HEK293T (cell line): ENCODE measurements around the gene ADAMTS9.

Experiments
- CTCF ChIA-PET: fragments of 350-600 bp; formaldehyde crosslinking; extraction: SDS; loops from one replicate; lab custom pipeline; 2021; ENCODE audit warnings: antibody characterized with exemption, inconsistent platforms; lab: Yijun Ruan, JAX
- POLR2A ChIA-PET: fragments of 350-600 bp; formaldehyde crosslinking; extraction: SDS; loops from one replicate; lab custom pipeline; 2020; ENCODE audit warnings: antibody characterized with exemption, inconsistent platforms; lab: Yijun Ruan, JAX
- DNase-seq: peaks from one replicate; pipeline ENCODE4 v3.0.0; 2012; ENCODE audit warnings: mixed read lengths; ENCODE audit errors: extremely low spot score
- ARNT ChIP-seq: fragments of 450-650 bp; IDR thresholded peaks from 2 replicates; pipeline ENCODE4 v1.6.1; 2017; ENCODE audit warnings: mild to moderate bottlenecking
- BHLHE40 ChIP-seq: fragments of 450-650 bp; IDR thresholded peaks from 2 replicates; pipeline ENCODE4 v1.6.1; 2016; ENCODE audit warnings: mild to moderate bottlenecking, moderate library complexity, borderline replicate concordance
- CTBP1 ChIP-seq: fragments of 450-650 bp; IDR thresholded peaks from 2 replicates; pipeline ENCODE4 v1.6.1; 2016; ENCODE audit warnings: borderline replicate concordance
- ELF4 ChIP-seq: fragments of 450-650 bp; IDR thresholded peaks from 2 replicates; pipeline ENCODE4 v1.6.1; 2017; ENCODE audit warnings: antibody characterized with exemption
- FOXA1 ChIP-seq: fragments of 450-650 bp; IDR thresholded peaks from 2 replicates; pipeline ENCODE4 v1.6.1; 2016; ENCODE audit warnings: mild to moderate bottlenecking
- FOXK2 ChIP-seq: fragments of 450-650 bp; IDR thresholded peaks from 2 replicates; pipeline ENCODE4 v1.6.1; 2016; ENCODE audit warnings: mild to moderate bottlenecking
- FOXM1 ChIP-seq: fragments of 450-650 bp; IDR thresholded peaks from 2 replicates; pipeline ENCODE4 v1.6.1; 2017; ENCODE audit warnings: mild to moderate bottlenecking, borderline replicate concordance
- HDGF ChIP-seq: fragments of 450-650 bp; IDR thresholded peaks from 2 replicates; pipeline ENCODE4 v1.6.1; 2017; ENCODE audit warnings: antibody characterized with exemption, borderline replicate concordance
- L3MBTL2 ChIP-seq: fragments of 450-650 bp; conservative IDR thresholded peaks from 2 replicates; pipeline ENCODE4 v1.6.1; 2016; ENCODE audit warnings: mild to moderate bottlenecking
- LEF1 ChIP-seq: fragments of 450-650 bp; IDR thresholded peaks from 2 replicates; pipeline ENCODE4 v1.6.1; 2017; ENCODE audit warnings: mild to moderate bottlenecking, borderline replicate concordance
- NFRKB ChIP-seq: fragments of 450-650 bp; IDR thresholded peaks from 2 replicates; pipeline ENCODE4 v1.6.1; 2016; ENCODE audit warnings: mild to moderate bottlenecking, moderate library complexity
- PKNOX1 ChIP-seq: fragments of 450-650 bp; IDR thresholded peaks from 2 replicates; pipeline ENCODE4 v1.6.1; 2016
- SP1 ChIP-seq: fragments of 450-650 bp; IDR thresholded peaks from 2 replicates; pipeline ENCODE4 v1.6.1; 2017
- SUZ12 ChIP-seq: fragments of 450-650 bp; IDR thresholded peaks from 2 replicates; pipeline ENCODE4 v1.6.1; 2016; ENCODE audit warnings: mild to moderate bottlenecking
- TARDBP ChIP-seq: fragments of 450-650 bp; IDR thresholded peaks from 2 replicates; pipeline ENCODE4 v1.6.1; 2016
- ZNF384 ChIP-seq: fragments of 450-650 bp; IDR thresholded peaks from 2 replicates; pipeline ENCODE4 v1.6.1; 2016

ADAMTS9 gene

DNA sequence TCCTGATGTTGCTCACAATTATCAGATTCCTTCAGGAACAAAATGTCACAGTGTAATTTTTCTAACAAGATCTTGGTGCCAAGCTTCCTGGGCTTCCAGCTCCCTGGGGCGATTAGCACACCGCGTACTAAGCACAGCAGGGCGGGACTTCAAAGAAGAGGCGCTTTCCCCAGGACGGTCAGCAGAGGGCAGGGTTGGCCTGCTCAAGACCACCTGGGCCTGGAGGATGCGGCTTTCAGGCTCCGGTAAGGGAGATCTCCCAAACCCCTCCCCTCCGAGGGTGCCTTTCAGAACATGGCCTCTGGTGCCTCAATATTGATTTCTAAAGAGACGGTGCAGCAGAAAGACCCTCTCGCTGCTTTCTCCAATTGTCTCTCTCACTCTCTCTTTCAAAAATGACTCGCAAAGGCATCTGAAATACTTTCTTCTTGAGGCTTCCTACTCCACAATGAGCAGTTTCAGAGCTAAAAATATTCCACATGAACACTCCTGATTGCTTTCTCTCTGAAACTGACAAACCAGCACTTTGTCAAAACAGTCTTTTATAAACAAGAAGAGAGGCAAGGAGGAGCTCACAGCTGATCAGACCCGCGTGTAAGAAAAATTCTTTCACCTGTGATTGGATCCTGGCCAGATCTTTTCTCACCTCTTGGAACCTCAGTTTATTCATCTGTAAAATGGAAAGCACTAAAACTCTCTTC is 154.0 kb downstream of the ADAMTS9 start:
- DNase-seq = peak; percentile 86
- ChIA-PET CTCF (interaction anchor here (0.5 to 1.7 kb wide), 13 partner anchors 10 to 1198 kb away, joined by 3 to 8 read pairs (median 3); no protein-coding TSS in a partner anchor), POLR2A (interaction anchor here (1.0 kb wide), 1 partner anchor 152 kb away, joined by 3 read pairs; no protein-coding TSS in a partner anchor)
- TF ChIP-seq FOXA1 (no peak), FOXM1 (no peak), ELF4 (no peak), FOXK2 (no peak), PKNOX1 (no peak), SP1 (no peak), ZNF384 (no peak), HDGF (no peak), BHLHE40 (no peak), TARDBP (no peak), L3MBTL2 (no peak), LEF1 (no peak), NFRKB (no peak), CTBP1 (no peak), SUZ12 (no peak), ARNT (no peak)

GRCh38 chr3:64530434-64531049 is 157.3 kb downstream of the ADAMTS9 start:
- peak; percentile 64; the same call in 1 of the 2 replicates for TF ChIP-seq ZNF384
- no peak for TF ChIP-seq FOXM1
- ChIA-PET CTCF (interaction anchor here (0.6 to 2.8 kb wide), 17 partner anchors 12 to 1559 kb away, joined by 3 to 14 read pairs (median 4); no protein-coding TSS in a partner anchor), POLR2A (no interaction called here)
- DNase-seq = peak; percentile 59

DNA sequence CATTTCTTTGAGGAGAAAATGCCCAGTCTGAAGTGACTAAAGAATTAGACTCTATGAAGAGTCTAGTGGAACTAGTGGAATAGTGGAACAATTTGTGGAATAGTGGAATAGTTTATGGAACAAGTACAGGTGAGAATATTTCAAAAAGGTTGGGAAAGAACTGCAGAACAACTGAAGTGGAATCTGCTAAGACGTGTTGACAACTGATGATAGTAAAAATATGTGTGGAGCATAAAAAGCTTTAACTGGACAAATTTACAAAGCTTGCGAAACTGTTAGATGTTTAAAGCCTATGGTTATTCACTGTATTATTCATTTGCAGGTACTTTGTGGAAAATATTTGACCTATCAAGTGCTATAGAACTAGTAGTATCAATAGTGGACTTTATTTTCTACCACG is 164.5 kb downstream of the ADAMTS9 start:
- POLR2A ChIA-PET = no interaction called here
- DNase-seq = no peak
- CTCF ChIA-PET = interaction anchor here (3.0 kb wide), 1 partner anchor 11 kb away, joined by 8 read pairs; no protein-coding TSS in a partner anchor
- no peak for TF ChIP-seq FOXM1
- no peak for TF ChIP-seq HDGF
- no peak for TF ChIP-seq TARDBP
- no peak for TF ChIP-seq L3MBTL2
- no peak for TF ChIP-seq PKNOX1
- no peak for TF ChIP-seq ZNF384
- TF ChIP-seq SUZ12 = no peak
- no peak for TF ChIP-seq FOXK2
- TF ChIP-seq SP1 = no peak
- no peak for TF ChIP-seq CTBP1
- no peak for TF ChIP-seq FOXA1
- no peak for TF ChIP-seq NFRKB
- no peak for TF ChIP-seq ARNT
- no peak for TF ChIP-seq ELF4
- TF ChIP-seq LEF1 = no peak
- TF ChIP-seq BHLHE40 = no peak

- no peak for DNase-seq
- ChIA-PET CTCF (no interaction called here), POLR2A (no interaction called here)
- TF ChIP-seq PKNOX1 (no peak), ELF4 (no peak), BHLHE40 (no peak), ZNF384 (no peak), FOXA1 (no peak), LEF1 (no peak), ARNT (no peak), FOXK2 (no peak), NFRKB (no peak), SP1 (no peak), HDGF (no peak), SUZ12 (no peak), L3MBTL2 (no peak), FOXM1 (no peak), TARDBP (no peak), CTBP1 (no peak)
Observed at GRCh38 chr3:64520334-64520733, 167.5 kb downstream of the ADAMTS9 start.

DNA sequence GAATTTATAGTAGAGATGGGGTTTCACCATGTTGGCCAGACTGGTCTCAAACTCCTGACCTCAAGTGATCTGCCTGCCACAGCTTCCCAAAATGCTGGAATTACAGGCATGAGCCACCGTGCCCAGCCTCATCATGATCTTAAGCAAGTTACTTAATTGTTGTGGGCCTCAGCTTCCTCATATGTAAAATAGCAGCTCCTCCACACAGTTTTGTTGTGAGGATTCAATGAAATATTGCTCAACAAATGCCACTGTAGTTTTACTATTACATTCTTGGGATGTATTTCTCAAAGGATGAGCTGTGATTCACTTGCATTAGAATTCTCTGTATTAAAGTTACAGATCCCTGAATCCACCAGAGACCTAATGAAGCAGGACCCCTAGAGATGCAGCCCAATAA is 168.8 kb downstream of the ADAMTS9 start:
- no peak for DNase-seq
- ChIA-PET CTCF (interaction anchor here (1.8 kb wide), 2 partner anchors 11 to 15 kb away, joined by 5 to 8 read pairs; no protein-coding TSS in a partner anchor), POLR2A (no interaction called here)
- TF ChIP-seq FOXM1 (no peak), SUZ12 (no peak)

DNA sequence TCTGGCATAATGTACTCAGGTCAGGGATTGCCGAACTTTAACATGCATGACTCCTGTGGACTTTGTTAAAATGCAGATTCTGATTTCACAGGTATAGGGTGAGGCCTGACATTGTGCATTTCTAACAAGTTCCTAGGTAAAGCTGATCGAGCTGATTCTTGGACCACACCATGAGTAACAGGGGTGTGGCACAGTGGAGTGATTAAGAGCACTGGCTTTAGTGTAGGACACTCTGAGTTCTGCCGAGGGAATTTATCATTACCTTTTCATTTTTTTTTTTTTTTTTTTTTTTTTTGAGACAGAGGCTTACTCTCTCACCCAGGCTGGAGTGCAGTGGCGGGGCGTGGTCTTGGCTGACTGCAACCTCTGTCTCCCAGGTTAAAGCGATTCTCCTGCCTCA is 169.3 kb downstream of the ADAMTS9 start:
- ChIA-PET CTCF (interaction anchor here (1.8 kb wide), 2 partner anchors 11 to 15 kb away, joined by 5 to 8 read pairs; no protein-coding TSS in a partner anchor), POLR2A (no interaction called here)
- no peak for DNase-seq
- TF ChIP-seq PKNOX1 (no peak), ARNT (no peak), HDGF (no peak), NFRKB (no peak), TARDBP (no peak), ELF4 (no peak), FOXM1 (no peak), CTBP1 (no peak), BHLHE40 (no peak), FOXA1 (no peak), ZNF384 (no peak), SUZ12 (no peak)
